ENCODE measurements around the gene C1QB. TPM values are rescaled to one million over a fixed set of nuclear protein-coding genes. Genes with fewer than 3 reads are reported as not detected.
A peak's percentile ranks its signal among the peaks of the same experiment; 100 is the strongest.
"Not testable (repeated sequence)": the region's sequence is repeated elsewhere in the genome, so short reads cannot be mapped to it uniquely, and the experiment has no call there.

Gene C1QB
- total RNA-seq, 1 experiment from 2014 or later: not detected

DNA sequence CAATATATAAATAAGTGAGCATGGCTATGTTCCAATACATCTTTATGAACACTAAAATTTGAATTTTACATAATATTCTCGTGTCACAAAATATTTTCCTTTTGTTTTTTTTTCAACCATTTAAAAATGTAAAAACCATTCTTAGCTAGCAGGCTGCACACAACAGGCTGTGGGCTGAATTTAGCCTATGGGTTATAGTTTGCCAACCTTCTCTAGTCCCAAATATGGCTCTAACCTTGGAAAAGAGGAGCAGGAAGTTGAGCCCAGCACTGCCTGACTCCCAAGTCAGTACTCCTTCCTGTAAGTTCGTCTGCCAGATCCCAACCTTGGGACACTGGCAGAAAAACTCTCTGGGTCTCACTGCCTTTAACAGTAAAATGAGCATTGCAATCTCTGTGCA is 13.4 kb downstream of the C1QB start:
- Histone ChIP-seq H3K4me1 (peaks cover 8% of the 10 kb centered on the region; the same call in 1 of the 2 replicates), H3K4me3 (no peak overlapping the region), H3K27me3 (peaks cover 30% of the 10 kb centered on the region), H3K36me3 (no peaks in the 10 kb centered on the region), H3K9me3 (replicated peaks) (no peaks in the 10 kb centered on the region), H3K27ac (no peak overlapping the region)
- no peak for DNase-seq

DNA sequence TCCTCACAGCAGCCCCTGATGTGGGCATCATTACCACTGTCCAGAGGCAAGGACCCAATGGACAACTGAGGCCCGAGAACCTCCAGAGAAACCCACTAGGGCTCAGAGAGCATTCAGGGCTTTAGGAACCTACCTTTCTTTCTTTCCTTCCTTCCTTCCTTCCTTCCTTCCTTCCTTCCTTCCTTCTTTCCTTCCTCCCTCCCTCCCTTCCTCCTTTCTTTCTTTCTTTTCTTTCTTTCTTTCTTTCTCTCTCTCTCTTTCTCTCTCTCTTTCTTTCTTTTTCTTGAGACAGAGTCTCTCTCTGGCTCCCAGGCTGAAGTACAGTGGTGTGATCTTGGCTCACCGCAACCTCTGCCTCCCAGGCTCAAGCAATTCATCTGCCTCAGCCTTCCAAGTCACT is 15.8 kb downstream of the C1QB start:
- H3K36me3 ChIP-seq; H3K4me3 ChIP-seq; H3K9me3 ChIP-seq (replicated peaks); H3K27ac ChIP-seq; DNase-seq: not testable (repeated sequence)
- H3K27me3 ChIP-seq: peaks cover 39% of the 10 kb centered on the region
- H3K4me1 ChIP-seq: peaks cover 17% of the 10 kb centered on the region

- DNase-seq: no peak
- Histone ChIP-seq H3K27ac (no peak overlapping the region), H3K9me3 (replicated peaks) (no peaks in the 10 kb centered on the region), H3K4me1 (peaks cover 17% of the 10 kb centered on the region), H3K4me3 (no peak overlapping the region), H3K36me3 (no peaks in the 10 kb centered on the region), H3K27me3 (peaks cover 39% of the 10 kb centered on the region)
Observed at GRCh38 chr1:22670352-22670975, 17.4 kb downstream of the C1QB start.

- H3K36me3 ChIP-seq: no peaks in the 10 kb centered on the region
- peaks cover 15% of the 10 kb centered on the region for H3K4me1 ChIP-seq
- peaks cover 41% of the 10 kb centered on the region for H3K27me3 ChIP-seq
- no peak overlapping the region for H3K27ac ChIP-seq
- H3K9me3 ChIP-seq (replicated peaks): no peaks in the 10 kb centered on the region
- H3K4me3 ChIP-seq: no peak overlapping the region
- DNase-seq: no peak
Observed at GRCh38 chr1:22671999-22672398, 19.0 kb downstream of the C1QB start.

DNA sequence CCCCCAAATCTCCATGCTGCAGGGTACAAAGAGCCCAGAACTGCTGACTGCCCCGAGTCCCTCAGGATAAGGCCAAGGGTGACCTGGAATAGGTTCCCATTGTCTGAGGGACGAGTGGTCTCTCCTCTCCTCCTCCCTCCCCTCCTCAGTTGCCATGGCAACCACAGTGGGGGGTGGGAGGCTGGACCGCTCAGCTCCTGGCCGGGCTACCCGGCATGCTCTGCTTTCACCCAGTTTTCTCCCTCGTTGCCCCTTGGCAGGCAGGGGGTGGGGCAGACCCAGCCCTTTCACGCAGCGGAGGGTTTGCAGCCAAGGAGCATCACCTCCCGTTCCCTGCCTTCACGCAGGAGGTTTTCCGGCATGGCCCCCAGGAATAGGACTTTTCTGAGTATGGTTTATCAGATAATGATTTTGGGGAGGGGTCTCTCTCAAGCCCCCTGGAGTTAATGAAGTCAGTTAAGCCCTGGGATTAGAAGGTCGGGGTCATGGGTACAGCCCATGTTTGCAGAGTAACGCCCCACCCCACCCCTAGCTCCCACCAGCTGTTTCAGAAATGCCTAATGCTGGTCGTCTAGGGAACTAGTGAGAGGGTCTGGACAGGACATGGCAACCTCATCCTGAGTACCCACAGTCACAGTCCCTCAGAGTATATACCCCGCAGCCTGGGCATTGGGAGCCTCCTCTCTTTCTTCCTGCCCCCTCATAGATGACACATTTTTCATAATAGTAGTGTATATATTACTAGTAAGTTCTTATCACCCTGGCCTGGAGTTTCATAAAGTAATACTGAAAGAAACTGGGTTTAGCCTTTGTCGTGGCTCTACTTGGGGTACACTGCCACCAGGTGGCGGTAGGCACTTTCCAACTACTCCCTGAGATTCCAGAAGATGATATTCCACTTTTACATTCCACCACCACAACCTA is 20.7 kb downstream of the C1QB start:
- DNase-seq: peak; percentile 59 to 83

GRCh38 chr1:22674410-22674749 is 21.3 kb downstream of the C1QB start:
- no peak overlapping the region for H3K27ac ChIP-seq
- no peak for DNase-seq
- H3K9me3 ChIP-seq (replicated peaks): no peaks in the 10 kb centered on the region
- no peaks in the 10 kb centered on the region for H3K36me3 ChIP-seq
- H3K4me1 ChIP-seq: peaks cover 9% of the 10 kb centered on the region
- no peak overlapping the region for H3K4me3 ChIP-seq
- H3K27me3 ChIP-seq: peaks cover 23% of the 10 kb centered on the region; the same call in 1 of the 2 replicates

More for the DNA sequence above, 20.7 kb downstream of the C1QB start:
- H3K9me3 ChIP-seq (replicated peaks): no peaks in the 10 kb centered on the region
- no peak overlapping the region for H3K27ac ChIP-seq
- peaks cover 27% of the 10 kb centered on the region for H3K27me3 ChIP-seq
- H3K4me1 ChIP-seq: peaks cover 9% of the 10 kb centered on the region
- no peaks in the 10 kb centered on the region for H3K36me3 ChIP-seq
- H3K4me3 ChIP-seq: no peak overlapping the region

DNA sequence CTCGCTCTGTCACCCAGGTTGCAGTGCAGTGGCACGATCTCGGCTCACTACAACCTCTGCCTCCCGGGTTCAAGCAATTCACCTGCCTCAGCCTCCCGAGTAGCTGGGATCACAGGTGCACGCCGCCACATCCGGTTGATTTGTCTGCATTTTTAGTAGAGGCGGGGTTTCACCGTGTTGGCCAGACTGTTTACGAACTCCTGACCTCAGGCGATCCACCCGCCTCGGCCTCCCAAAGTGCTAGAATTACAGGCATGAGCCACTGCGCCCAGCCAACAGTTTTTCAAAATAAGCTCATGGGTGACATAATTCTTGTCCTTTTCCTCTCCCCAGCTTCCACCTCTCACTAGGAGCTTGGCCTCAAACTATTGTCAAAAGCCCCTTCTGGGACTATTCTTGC is 23.1 kb downstream of the C1QB start:
- peaks cover 23% of the 10 kb centered on the region; the same call in 1 of the 2 replicates for H3K27me3 ChIP-seq
- H3K4me1 ChIP-seq; H3K27ac ChIP-seq; DNase-seq; H3K9me3 ChIP-seq (replicated peaks); H3K36me3 ChIP-seq; H3K4me3 ChIP-seq: not testable (repeated sequence)

GRCh38 chr1:22676916-22677583 is 24.0 kb downstream of the C1QB start:
- peaks cover 23% of the 10 kb centered on the region; the same call in 1 of the 2 replicates for H3K27me3 ChIP-seq
- no peaks in the 10 kb centered on the region for H3K36me3 ChIP-seq
- H3K4me1 ChIP-seq: peaks cover 9% of the 10 kb centered on the region
- no peak overlapping the region for H3K27ac ChIP-seq
- DNase-seq: no peak
- H3K4me3 ChIP-seq: no peak overlapping the region
- no peaks in the 10 kb centered on the region for H3K9me3 ChIP-seq (replicated peaks)

GRCh38 chr1:22677931-22678896 is 25.2 kb downstream of the C1QB start:
- H3K4me1 ChIP-seq: peaks cover 4% of the 10 kb centered on the region; the same call in 1 of the 2 replicates
- H3K9me3 ChIP-seq (replicated peaks): no peaks in the 10 kb centered on the region
- no peak overlapping the region for H3K27ac ChIP-seq
- H3K36me3 ChIP-seq: no peaks in the 10 kb centered on the region
- H3K27me3 ChIP-seq: peaks cover 22% of the 10 kb centered on the region; the same call in 1 of the 2 replicates
- no peak for DNase-seq
- no peak overlapping the region for H3K4me3 ChIP-seq

GRCh38 chr1:22680726-22681125 is 27.7 kb downstream of the C1QB start:
- H3K4me1 ChIP-seq: no peaks in the 10 kb centered on the region; the same call in 1 of the 2 replicates
- no peaks in the 10 kb centered on the region for H3K36me3 ChIP-seq
- H3K4me3 ChIP-seq: no peak overlapping the region
- no peak for DNase-seq
- no peak overlapping the region for H3K27ac ChIP-seq
- no peaks in the 10 kb centered on the region for H3K9me3 ChIP-seq (replicated peaks)
- H3K27me3 ChIP-seq: peaks cover 22% of the 10 kb centered on the region

- H3K9me3 ChIP-seq (replicated peaks): no peaks in the 10 kb centered on the region
- H3K27me3 ChIP-seq: peaks cover 21% of the 10 kb centered on the region
- H3K36me3 ChIP-seq: no peaks in the 10 kb centered on the region
- no peaks in the 10 kb centered on the region; the same call in 1 of the 2 replicates for H3K4me1 ChIP-seq
- DNase-seq: no peak
- no peak overlapping the region for H3K4me3 ChIP-seq
- H3K27ac ChIP-seq: no peak overlapping the region
Observed at GRCh38 chr1:22681556-22682276, 28.7 kb downstream of the C1QB start.

DNA sequence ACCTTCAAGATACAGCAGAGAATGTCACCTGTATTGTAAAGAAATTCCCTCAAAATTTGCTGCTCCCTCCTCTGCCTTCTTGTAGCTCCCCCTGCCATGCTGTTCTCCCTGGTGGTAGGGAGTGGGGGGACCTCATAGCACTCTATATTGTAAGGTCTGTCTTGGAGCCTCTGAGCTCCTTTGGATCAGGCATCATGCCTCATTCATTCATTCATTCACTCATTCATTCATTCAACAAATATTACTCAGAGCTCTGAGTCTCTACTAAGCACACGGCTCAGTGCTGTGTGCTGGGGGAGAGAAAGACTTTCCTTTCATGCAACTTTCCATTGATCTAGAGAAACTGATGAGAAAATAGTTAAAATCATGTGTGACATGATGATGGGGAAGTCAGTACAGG is 30.5 kb downstream of the C1QB start:
- DNase-seq: no peak
- Histone ChIP-seq H3K27ac (no peak overlapping the region), H3K4me1 (no peaks in the 10 kb centered on the region; the same call in 1 of the 2 replicates), H3K9me3 (replicated peaks) (no peaks in the 10 kb centered on the region), H3K36me3 (no peaks in the 10 kb centered on the region), H3K4me3 (no peak overlapping the region), H3K27me3 (peaks cover 20% of the 10 kb centered on the region)

DNA sequence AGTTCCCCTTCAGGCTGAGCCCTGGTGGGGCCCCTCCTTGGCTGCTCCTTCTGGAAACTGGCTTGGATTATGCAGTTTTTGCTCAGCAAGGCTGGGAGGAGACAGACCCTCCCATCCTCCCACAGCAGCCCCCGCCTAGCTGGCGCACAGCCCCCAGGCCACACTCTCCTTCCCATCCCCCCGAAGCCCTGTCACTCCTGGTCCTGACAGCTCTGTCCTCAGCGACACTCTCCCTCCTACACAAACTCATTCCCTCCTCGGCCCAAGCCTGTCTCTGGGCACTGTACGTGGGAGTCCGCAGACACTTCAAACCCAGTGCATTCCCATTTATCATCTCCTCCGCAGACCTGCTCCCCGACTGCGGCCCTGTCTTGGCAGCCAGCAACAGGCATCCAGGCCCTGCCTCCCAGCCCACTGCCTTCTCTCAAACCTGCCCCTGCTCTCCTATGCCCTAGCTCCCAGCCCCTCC is 32.6 kb downstream of the C1QB start:
- Histone ChIP-seq H3K27ac (no peak overlapping the region), H3K4me3 (no peak overlapping the region), H3K27me3 (peaks cover 15% of the 10 kb centered on the region), H3K9me3 (replicated peaks) (no peaks in the 10 kb centered on the region), H3K4me1 (peaks cover 6% of the 10 kb centered on the region; the same call in 1 of the 2 replicates), H3K36me3 (no peaks in the 10 kb centered on the region)
- no peak for DNase-seq

Data from SJCRH30 (cell line).